ENCODE data around the gene NTM.

DNA sequence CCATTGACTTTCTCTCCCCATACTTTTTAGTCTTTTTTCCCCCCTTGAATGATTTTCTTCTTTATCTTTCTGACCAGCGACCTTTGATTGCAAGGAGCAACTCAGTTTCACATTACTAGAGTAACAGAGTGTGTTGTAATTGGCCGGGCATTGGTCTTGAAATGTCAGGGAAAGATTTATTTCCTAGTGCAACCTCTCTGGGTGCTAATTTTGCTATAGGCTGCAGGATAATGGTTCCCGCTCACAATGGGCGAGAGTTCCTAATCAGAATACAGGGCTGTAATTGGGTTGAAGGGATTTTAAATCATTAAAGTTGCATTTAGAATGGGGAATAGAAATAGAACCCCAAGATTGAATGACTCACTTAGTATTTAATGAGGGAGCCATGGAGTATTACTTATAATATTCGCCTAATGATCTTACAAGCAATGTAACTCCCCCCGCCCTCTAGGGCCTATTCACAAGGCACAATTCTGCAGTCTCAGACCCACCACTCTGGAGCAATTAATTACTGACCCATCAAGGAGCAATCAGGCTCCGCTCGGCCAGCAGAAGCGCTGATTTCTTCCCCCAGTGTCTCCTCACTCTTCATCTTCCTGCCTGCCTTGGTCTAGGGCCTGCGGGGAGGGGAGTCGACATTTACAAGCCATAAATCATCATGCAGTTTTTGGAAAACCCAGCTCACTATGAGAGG lies 725.9 kb downstream of the NTM start:
- TF ChIP-seq, protein P1, sequence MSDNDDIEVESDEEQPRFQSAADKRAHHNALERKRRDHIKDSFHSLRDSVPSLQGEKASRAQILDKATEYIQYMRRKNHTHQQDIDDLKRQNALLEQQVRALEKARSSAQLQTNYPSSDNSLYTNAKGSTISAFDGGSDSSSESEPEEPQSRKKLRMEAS (CRISPR knock-in tag; IDR thresholded peaks at IDR 0.05), result no peak
- TF ChIP-seq, protein P2, sequence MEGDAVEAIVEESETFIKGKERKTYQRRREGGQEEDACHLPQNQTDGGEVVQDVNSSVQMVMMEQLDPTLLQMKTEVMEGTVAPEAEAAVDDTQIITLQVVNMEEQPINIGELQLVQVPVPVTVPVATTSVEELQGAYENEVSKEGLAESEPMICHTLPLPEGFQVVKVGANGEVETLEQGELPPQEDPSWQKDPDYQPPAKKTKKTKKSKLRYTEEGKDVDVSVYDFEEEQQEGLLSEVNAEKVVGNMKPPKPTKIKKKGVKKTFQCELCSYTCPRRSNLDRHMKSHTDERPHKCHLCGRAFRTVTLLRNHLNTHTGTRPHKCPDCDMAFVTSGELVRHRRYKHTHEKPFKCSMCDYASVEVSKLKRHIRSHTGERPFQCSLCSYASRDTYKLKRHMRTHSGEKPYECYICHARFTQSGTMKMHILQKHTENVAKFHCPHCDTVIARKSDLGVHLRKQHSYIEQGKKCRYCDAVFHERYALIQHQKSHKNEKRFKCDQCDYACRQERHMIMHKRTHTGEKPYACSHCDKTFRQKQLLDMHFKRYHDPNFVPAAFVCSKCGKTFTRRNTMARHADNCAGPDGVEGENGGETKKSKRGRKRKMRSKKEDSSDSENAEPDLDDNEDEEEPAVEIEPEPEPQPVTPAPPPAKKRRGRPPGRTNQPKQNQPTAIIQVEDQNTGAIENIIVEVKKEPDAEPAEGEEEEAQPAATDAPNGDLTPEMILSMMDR (IDR thresholded peaks at IDR 0.05), result no peak
- no peak for TF ChIP-seq MLX (CRISPR knock-in tag; IDR thresholded peaks at IDR 0.05)
- no peak for TF ChIP-seq TP53 (CRISPR knock-in tag; IDR thresholded peaks at IDR 0.05)
- no peak for TF ChIP-seq OVOL2 (CRISPR knock-in tag; IDR thresholded peaks at IDR 0.05; ENCODE audit: borderline replicate concordance)
- no peak for TF ChIP-seq ZNF317 (CRISPR knock-in tag; IDR thresholded peaks at IDR 0.05; ENCODE audit: borderline replicate concordance, low read depth)
- no peak for TF ChIP-seq JAZF1 (CRISPR knock-in tag; IDR thresholded peaks at IDR 0.05)
- no peak for TF ChIP-seq CREM (CRISPR knock-in tag; IDR thresholded peaks at IDR 0.05)
- no peak for TF ChIP-seq STAT6 (CRISPR knock-in tag; conservative IDR thresholded peaks at IDR 0.05; ENCODE audit: low read depth)
- TF ChIP-seq ESRRA (CRISPR knock-in tag; IDR thresholded peaks at IDR 0.05; ENCODE audit: borderline replicate concordance), result no peak
